Tibial artery (tissue), 4 donors: ENCODE data around the gene TAS2R14.

Source experiments
- DNase-seq, 2 donors: peaks; one replicate each; pipeline ENCODE4 v3.0.0-alpha.2; 2019
- H3K27ac ChIP-seq, 2 donors: fragments of 200-600 bp; sonication (generic) in 1 of 2; 1 replicate in 1 of 2; 2 replicates in 1 of 2; pipeline ENCODE4 v1.5.1; 2018 to 2019; ENCODE audit warnings: mild to moderate bottlenecking in 1 of 2
- H3K27me3 ChIP-seq, 2 donors: fragments of 200-600 bp; sonication (generic) in 1 of 2; one replicate each; pipeline versions ENCODE4 v1.5.1 to v1.6.0; 2016 to 2019
- H3K36me3 ChIP-seq, 3 donors: fragments of 200-600 bp; sonication (generic) in 2 of 3; one replicate each; pipeline ENCODE4 v1.5.1; 2016 to 2019; ENCODE audit warnings: mild to moderate bottlenecking in 2 of 3
- H3K4me1 ChIP-seq, 4 donors: fragments of 200-600 bp; sonication (generic) in 2 of 4; 1 replicate in 3 of 4; 2 replicates in 1 of 4; pipeline ENCODE4 v1.5.1; 2016 to 2019
- H3K4me3 ChIP-seq, 2 donors: fragments of 200-600 bp; sonication (generic) in 1 of 2; 1 replicate in 1 of 2; 2 replicates in 1 of 2; pipeline ENCODE4 v1.5.1; 2018 to 2019; ENCODE audit warnings: mild to moderate bottlenecking in 2 of 2
- H3K9me3 ChIP-seq, 3 donors: fragments of 200-600 bp; sonication (generic) in 1 of 3; one replicate each; pipeline ENCODE4 v1.5.1; 2016 to 2019
- intact Hi-C: fragments of 100-400 bp; cut with DNase I; formaldehyde crosslinking; loops from one replicate; pipeline ENCODE4 v1.15.0; 2023; ENCODE audit warnings: low total_unique reads
- TF ChIP-seq, protein P1 (sequence below), 2 experiments: fragments of 200-600 bp in 1 of 2; fragments of 450-650 bp in 1 of 2; IDR thresholded peaks; one replicate each; pipeline ENCODE4 v1.5.1; 2017 to 2019; ENCODE audit warnings: antibody characterized with exemption in 2 of 2, mild to moderate bottlenecking in 1 of 2, moderate library complexity in 1 of 2

TAS2R14 gene

DNA sequence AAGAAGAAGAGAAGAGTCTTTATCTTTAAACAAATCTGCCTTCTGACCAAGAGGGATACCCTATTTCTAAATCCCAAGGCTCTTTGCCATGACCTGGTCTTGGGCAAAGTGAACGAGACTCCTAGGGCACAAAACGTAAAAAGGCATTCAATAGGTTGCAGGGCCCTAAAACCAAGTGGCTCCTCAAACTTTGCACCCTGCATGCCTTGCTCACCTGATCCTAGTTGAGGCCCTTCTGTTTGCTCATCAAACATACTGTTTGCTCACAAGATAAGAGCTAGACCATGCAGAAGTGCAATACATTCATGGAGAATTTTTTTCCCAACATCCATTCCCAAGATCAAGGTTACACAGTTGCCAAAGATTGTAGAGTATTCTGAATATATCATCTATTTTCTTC is 47.1 kb downstream of the TAS2R14 start:
- H3K9me3 ChIP-seq = no peaks in the 10 kb centered on the region
- H3K36me3 ChIP-seq = no peaks in the 10 kb centered on the region
- intact Hi-C loops = no loop called here
- no peak for DNase-seq
- H3K27ac ChIP-seq = no peak overlapping the region
- TF ChIP-seq, protein P1, sequence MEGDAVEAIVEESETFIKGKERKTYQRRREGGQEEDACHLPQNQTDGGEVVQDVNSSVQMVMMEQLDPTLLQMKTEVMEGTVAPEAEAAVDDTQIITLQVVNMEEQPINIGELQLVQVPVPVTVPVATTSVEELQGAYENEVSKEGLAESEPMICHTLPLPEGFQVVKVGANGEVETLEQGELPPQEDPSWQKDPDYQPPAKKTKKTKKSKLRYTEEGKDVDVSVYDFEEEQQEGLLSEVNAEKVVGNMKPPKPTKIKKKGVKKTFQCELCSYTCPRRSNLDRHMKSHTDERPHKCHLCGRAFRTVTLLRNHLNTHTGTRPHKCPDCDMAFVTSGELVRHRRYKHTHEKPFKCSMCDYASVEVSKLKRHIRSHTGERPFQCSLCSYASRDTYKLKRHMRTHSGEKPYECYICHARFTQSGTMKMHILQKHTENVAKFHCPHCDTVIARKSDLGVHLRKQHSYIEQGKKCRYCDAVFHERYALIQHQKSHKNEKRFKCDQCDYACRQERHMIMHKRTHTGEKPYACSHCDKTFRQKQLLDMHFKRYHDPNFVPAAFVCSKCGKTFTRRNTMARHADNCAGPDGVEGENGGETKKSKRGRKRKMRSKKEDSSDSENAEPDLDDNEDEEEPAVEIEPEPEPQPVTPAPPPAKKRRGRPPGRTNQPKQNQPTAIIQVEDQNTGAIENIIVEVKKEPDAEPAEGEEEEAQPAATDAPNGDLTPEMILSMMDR (IDR thresholded peaks at IDR 0.05) = no peak
- H3K4me1 ChIP-seq = no peaks in the 10 kb centered on the region
- H3K27me3 ChIP-seq = no peaks in the 10 kb centered on the region
- H3K4me3 ChIP-seq = no peak overlapping the region

DNA sequence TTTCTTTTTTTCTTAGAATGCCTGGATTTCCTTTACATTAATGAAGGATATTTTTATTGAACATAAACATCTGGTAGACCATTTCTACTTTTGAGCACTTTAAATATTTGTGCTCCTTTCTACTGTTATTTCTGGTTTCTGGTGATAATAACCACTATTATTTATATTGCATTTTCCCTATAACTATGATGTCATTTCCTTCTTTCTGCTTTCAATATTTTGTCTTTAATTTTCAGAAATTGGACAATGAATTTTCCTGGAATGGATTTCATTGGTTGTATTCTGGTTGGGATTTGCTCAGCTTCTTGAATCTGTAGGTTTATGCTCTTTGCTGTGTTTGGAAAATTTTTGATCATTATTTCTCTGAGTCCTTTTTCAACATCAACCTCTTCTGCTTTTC is 49.8 kb downstream of the TAS2R14 start:
- Histone ChIP-seq H3K4me3 (no peak overlapping the region), H3K36me3 (no peaks in the 10 kb centered on the region), H3K27ac (no peak overlapping the region), H3K9me3 (no peaks in the 10 kb centered on the region), H3K27me3 (no peaks in the 10 kb centered on the region), H3K4me1 (no peaks in the 10 kb centered on the region)
- DNase-seq = no peak
- intact Hi-C loops = no loop called here
- TF ChIP-seq, protein P1 (IDR thresholded peaks at IDR 0.05) = no peak
